Measurements from ENCODE around the gene SECISBP2L.
"Not testable (repeated sequence)": the region's sequence is repeated elsewhere in the genome, so short reads cannot be mapped to it uniquely, and the experiment has no call there.

SECISBP2L gene

DNA sequence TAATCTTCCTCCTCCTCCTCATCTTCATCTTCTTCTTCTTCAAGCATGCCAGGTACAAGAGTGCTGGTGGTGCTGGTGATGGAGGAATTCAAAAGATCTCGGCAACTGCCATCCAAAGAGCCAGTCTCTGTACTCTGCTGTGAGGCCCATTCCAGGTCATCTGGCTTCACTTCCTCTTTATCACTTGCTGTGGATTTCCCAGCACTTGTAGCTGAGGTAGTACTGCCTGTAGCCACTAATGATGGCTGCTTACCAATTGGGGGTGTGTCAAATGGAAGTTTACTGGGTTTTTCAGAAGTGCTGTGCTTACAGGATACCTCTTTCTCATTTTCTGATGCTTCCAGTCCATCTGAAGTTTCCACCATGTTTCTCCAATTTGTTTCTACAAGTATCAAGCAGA, 53.7 kb downstream of the SECISBP2L start:
- DNase-seq (ENCODE audit: low spot score) = no peak

DNA sequence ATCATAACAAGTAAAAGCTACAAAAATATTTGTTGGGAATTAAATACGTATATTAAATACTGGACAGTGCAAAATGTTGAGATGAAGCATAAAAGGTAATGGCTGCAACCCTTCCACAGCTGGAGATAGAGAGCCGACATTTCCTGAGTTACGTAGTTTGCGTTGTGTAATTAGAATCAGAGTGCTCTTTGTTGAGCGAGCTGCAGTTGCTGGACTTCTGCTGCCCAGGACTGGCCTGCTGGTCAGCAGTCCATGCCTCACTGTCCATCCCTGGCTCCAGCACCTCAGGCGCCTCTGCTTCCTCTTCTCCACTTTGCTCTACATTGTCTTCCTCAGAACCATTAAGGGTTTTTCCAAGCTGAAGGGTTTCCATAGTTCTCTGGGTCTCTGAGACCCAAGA, 54.1 kb downstream of the SECISBP2L start:
- DNase-seq (ENCODE audit: low spot score) = peak; percentile 21

DNA sequence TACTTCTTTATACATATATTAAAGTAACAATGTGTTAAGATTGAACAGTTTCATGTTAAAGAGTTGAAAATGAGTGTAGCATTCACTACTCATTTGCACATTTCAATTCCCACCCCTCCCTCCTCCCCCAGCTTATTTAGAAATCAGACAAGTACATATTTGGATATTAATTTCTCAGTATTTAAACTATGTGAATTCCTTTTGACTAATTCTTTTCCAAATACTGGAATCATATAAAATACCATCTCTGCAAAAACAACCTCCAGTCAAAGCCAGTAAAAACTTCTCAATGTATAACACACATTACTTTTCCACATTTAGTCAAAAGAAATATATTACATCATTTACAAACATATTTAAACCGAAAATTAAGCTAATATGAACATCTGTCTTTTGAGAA, 57.1 kb downstream of the SECISBP2L start:
- DNase-seq (ENCODE audit: low spot score) = no peak

DNA sequence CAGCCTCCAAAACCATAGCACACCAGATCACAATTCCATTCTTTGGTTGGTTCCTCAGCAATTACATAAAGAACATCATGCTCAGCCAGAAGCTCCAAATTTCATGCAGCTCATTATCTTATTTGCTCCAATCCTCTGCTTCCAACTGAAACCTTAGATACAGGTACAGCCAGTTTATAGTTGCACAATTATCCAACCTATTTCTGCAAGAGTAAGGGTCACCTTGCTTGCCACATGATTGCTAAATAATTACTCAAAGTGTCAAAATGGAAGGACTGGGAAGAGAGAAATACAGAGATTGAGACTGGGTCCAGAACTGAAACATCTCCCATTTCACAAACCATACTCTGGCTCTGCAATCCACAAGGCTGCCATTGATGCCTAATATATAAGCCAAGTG, 59.1 kb downstream of the SECISBP2L start:
- no peak for DNase-seq (ENCODE audit: low spot score)

DNA sequence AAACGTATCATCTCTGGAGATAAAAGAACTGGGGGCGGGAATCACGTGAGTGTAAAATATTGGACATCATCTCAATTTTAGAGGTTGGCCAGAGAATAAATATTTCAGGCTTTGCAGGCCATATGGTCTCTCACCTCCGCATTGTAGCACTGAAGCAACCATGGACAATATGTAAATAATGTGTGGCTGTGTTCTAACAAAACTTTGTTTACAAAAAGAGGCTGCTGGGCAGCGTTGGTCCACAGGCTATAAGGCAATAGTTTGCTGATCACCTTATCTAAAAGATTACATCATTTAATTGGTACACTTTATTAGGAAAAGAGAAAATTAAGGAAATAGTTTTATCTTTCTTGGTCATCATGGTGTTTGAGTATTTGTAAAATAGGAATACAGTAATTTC, 60.0 kb downstream of the SECISBP2L start:
- DNase-seq (ENCODE audit: low spot score) = no peak

DNA sequence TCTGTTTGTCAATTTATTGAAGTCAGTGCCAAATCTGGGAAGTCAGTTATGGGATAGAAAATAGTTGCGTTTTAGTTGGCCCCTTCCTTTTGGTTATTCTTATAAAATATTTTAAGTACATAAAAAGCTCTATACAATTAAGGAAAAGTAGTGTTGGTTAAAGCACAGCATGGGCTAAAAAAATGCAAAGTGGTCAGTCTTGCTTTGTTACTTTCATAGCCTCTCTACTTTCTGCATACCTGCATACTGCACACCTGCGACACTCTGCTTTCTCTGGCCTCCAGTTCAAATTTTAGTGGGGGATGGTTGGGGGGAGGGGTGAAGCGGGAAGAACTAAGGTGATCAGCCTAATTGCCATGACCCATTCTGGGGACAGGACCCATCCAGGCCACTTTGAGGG, 60.7 kb downstream of the SECISBP2L start:
- no peak for DNase-seq (ENCODE audit: low spot score)

DNA sequence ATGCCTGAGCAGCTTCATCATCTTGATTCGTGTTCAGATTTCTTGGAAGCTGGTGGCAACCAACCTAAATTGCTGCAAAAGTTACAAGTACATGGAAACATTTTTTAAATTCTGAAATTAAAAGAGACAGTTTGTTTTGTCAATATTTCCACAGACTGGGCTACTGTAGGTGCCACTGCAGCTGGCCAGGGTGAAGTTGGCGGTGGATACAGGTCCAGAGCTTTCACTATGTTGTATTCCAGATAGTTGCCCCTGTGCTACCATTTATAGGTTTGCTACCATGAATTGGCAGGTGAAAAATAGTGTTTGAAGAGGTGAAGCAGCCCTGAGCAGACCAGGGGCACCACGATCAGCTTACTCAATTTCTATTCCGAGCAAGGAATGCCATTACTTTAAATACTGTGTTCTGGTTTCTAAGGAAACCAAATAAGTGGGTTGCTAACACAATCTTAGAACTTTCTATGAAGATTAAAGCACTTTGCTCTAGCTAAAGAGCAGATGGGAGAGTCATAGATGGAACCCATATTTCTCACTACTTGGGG, 61.4 kb downstream of the SECISBP2L start:
- DNase-seq (ENCODE audit: low spot score) = no peak

DNA sequence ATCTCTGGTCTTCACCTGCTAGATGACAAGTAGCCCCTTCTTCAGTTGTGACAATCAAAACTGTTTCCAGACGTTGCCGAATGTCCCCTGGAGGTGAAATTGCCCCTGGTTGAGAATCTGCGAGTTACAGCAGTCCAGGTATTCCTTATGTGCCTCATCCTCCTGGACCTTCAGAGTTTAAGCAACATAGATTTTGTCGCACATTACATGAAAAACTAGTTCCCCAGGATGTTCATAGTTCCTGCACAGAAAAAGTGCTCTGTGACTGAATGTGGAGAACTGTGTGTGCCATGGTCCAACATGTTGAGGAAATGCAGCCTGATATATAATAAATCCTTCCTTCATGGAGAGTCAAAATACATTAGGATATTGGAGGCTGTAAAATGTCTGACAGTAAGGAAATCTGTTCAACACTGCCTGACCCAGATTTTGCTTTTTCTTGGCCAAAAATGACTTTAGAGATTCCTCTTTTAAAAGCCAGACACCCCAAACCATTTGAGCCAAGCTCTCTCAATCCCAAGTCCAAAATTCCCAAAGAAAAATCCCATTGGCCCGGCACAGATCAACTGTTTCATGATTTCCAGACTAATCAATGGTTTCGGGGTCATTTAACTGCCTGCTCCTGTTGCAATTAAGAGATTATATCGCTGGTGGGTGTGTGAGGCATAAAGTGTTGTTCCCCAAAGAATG, 62.1 kb downstream of the SECISBP2L start:
- DNase-seq (ENCODE audit: low spot score) = no peak

DNA sequence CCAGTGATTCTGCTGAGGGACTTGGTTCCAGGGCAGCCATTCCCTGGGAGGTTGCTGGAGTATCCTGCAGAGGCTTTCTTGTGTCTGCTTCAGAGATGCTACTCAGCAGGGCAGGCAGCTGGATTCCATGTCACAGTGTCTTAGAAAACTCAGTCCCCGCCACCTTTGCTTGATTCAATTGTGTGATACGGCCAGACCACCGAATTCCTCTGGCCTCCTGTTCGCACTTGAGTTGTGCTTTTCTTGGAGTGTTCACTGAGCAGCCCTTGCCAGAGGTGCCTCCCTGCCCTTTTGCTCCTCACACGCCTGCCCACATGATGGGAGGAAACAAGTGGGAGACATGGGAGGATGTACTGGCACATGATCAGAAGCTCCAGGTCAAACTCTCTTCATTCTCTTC, 62.9 kb downstream of the SECISBP2L start:
- DNase-seq (ENCODE audit: low spot score) = no peak

DNA sequence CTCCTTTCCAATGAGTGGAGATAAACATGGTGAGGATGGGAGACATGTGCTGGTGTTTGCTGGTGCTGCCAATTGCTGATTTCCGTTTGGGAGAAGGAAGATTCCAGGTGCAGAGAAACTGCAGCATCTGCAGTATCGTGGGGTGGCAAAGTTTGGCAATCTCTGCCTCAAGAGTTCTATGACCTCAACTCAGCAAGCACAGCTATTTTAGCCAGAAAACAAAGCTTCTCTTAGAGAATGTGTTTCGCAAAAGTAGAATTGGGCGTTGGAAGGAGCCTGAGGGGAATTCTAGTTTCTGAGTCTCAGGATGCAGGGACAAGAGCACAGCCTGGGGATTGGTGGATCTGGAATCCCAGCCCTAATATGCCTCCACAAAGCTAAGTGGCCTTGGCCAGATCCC, 64.3 kb downstream of the SECISBP2L start:
- DNase-seq (ENCODE audit: low spot score) = no peak

DNA sequence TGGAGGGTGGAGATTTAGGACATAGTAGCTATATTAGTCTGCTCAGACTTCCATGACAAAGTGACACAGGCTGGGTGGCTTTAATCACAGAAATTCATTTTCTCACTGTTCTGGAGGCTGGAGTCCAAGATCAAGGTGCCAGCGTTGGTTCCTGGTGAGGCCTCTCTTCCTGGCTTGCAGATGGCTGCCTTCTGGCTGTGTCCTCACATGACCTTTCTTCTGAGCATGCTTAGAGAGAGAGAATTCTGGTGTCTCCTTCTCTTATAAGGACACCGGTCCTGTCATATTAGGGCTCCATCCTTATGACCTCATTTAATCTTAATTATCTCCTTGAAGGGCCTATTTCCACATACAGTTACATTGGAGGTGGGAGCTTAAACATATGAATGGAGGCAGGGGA, 67.6 kb downstream of the SECISBP2L start:
- DNase-seq (ENCODE audit: low spot score) = no peak

DNA sequence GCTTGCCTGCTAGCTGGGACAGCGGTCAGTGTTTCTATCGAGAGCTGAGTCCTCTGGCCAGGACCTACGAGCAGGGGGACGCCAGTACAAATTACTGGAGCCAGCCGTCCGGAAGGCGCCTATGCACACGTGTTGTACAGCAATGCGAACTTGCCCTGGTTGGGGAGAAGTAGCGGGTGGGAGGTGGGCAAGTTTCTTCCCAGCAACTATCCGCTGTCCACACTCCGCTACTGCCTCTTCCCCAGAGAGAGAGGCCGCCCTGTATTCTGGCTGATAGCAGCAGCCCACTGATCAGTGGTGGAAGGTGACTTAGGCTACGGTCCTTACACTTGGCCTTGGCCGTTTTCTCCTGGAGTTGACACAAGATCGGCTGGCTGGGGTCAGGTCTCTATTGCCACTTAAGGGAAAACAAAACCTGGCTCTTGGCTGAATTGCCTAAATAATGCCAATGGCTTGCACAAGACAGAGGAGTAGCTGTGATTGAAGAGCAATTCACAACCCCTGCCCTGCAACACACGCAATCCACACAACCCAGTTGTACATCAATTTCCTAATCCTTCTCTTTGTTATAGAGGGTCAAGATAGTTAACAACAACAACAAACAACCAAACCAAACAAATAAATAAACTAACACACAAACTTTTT, 69.7 kb downstream of the SECISBP2L start:
- DNase-seq (ENCODE audit: low spot score) = no peak

DNA sequence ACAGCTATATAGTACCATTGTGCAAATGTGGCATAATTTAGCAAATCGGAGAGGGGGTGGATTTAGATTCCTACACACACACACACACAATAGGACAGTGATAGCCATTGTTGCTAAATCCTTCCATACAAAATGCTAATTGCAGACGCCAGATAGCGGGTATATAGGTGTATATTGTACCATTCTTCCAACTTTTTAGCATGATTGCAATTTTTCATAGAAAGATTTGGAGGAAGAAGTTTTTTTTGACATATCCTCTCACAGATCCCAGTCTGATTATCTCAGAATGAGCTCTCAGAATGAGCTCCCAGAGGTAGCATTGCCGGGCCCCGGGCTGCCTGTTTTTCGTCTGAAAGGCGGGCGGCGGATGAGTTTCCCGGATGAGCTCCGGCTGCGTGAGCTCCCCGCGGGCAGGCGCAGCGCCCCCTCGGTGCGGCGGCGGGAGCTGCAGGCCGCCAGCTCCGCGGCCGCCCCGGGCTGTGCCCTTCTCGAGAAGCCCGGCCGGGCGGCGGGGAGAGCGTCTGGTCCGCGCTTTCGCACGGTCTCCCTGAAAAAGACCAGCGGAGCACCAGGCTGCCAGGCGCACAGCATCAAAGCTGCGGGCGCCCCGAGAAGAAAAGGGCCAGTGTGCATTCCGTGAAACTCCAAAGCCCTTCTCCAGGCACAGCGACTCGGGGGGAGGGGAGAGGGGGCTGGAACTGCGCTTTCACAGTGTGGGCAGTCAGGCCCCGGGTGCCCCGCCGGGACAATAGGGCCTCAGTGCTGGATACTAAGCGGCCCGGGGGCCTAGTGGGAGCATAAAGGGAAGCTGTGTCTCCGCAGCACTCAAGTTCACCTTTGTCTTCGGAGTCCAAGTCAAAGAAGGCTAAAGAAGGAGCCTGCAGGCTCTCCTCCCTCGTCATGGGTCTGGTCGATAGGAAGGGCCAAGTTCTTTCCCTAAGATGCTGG, 70.5 kb downstream of the SECISBP2L start:
- DNase-seq (ENCODE audit: low spot score) = peak; percentile 95

DNA sequence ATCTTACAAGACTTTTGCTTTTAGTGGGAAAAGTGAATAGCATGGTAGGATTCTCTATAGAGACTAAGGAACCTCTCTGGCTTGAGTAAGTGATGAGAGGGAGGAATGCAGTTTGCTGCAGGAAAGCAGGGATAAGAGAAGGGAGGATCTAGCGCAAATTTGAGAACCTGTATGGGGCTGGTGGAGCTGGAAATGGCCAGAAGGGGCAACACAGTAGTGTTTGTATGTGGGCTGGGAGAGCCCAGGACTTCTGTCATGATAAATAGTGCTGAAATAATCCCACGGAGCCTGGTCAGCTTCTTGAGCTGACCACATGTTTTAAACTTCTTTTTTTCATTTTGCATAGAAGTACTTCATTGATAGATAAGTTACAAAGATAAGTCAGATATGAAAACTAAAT, 71.4 kb downstream of the SECISBP2L start:
- peak; percentile 16 for DNase-seq (ENCODE audit: low spot score)

DNA sequence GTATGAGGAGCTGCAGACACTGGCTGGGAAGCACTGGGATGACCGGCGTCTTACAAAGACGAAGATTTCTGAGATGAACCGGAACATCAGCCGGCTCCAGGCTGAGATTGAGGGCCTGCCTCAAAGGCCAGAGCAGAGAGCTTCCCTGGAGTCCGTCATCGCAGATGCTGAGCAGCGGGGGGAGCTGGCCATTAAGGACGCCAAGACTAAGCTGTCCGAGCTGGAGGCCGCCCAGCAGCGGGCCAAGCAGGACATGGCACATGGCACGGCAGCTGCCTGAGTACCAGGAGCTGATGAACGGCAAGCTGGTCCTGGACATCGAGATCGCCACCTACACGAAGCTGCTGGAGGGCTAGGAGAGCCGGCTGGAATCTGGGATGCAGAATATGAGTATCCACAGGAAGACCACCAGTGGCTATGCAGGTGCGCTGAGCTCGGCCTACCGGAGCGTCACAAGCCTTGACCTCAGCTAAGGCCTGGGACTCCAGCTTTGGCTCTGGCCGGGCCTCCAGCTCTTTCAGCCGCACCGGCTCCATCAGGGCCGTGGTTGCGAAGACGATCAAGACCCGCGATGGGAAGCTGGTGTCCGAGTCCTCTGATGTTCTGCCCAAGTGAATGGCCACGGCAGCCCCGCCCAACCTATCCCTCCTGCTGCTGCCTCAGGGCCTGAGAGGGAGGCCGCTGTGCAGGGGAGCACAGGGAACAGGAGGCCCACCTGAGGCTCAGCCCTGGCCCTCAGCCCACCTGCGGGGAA, 73.3 kb downstream of the SECISBP2L start:
- DNase-seq (ENCODE audit: low spot score) = no peak

DNA sequence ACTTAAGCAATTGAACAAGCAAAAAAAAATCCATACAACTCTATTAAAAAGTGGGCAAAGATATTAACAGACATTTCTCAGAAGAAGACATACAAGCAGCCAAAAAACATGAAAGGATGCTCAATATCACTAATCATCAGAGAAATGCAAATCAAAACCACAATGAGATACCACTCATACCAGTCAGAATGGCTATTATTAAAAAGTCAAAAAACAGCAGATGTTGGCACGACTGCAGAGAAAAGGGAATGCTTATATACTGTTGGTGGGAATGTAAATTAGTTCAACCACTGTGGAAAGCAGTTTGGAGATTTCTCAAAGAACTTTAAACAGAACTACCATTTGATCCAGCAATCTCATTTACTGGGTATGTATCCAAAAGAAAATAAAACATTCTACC, 75.3 kb downstream of the SECISBP2L start:
- DNase-seq (ENCODE audit: low spot score) = not testable (repeated sequence)

DNA sequence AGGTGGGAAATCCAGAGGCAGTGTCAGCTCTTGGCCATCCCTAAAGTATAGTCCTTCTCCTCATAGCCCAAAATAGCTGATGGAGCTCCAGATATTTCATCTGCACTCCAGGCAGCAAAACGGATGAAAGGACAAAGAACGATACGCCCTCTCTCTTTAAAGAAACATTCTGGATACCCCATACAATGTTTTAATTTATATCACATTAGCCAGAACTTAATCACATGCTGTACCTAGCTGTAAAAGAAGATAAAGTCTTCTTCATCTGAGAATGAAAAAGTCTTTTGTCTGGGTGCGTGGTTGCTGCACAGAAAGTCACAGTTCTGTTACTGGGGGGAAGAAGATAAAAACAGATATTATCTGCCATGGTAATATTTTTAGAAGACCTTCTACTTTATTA, 78.2 kb downstream of the SECISBP2L start:
- no peak for DNase-seq (ENCODE audit: low spot score)

DNA sequence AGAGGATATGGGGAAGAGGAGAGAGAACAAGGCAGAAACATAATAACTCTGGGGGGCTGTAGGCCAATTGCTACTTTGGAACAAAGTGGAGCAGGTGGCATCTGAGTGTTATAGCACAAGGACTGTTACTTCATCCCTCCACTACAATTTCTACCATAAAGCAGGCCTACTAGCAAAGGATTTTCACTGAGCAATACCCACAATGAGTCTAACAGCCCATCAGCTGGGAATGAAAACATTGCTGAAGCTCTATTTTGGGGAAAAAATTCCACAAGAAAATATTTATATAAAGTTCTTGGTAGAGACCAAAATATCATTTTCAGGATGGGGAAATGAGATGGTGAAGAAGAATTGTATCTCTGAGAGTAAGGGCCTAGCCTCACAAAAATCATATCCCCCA, 78.9 kb downstream of the SECISBP2L start:
- no peak for DNase-seq (ENCODE audit: low spot score)

DNA sequence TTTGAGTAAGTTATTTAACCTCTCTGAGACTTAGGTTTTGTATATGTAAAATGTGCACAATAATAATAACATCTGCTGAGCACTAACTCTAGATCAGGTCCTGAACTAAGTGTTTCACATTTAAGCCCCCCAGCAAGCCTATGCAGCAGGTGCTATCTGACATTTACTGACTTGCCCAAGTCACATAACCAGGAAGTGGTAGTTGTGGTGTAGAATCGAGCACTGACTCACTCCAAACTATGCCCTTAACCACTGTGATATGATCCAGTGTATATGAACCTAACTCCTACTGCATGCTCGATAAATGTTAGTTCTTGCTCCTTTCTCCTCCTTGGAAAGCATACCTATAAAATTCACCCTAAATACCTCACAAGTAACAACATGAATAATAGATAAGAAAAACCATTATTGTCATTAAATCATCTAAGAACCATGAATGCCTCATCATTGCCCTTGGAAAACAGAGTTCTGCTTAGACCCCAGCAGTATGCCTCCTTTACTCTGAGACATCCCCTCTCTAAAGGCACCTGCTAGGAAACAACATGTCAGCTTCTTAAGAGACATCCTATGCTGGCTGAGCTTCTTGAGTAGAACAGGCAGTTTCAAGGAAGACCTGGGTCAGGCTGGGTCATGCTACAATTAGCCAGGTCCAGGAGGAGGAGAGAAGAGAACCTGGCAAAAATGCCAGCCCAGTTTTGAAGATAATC, 79.5 kb downstream of the SECISBP2L start:
- no peak for DNase-seq (ENCODE audit: low spot score)

DNA sequence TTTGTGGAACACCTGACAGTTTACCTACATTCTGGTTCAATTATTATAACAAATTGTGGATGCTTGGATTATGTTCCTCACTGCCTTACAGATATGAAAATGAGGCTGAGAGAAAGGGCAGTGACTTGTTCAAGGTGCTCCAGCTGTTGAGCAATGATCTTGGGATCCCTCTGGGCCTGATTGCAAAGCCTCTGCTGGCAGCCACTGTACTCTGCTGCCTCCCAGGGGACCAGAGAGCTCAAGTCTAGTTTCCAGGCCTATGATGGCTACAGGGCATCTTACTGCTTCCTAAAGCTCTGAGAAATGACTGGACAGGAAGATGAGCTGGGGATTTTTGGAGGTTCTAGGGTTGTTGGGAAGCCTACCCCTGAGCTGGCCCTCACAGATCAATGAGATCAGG, 80.3 kb downstream of the SECISBP2L start:
- no peak for DNase-seq (ENCODE audit: low spot score)

DNA sequence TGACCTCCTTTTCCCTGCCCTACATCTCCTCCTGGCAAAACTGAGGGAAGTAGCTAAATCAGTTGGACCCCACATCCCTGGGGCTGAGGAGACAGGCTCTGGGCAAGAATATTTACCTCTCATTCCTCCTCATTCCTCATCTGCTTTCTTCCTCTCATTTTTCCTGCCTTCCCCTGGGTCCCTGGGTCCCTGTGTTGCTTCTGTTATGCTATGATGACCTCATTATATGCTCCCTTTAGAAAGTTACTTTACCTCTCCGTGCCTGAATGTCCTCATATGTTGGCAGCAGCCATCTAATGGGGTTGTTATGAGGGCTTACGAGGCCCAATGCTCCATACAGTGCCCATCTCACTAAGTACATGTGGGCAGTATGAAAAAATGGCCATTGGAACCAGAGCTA, 81.3 kb downstream of the SECISBP2L start:
- DNase-seq (ENCODE audit: low spot score) = no peak
